GM23338 (cell line): ENCODE data around the gene PILRB. TPM values are rescaled to one million over a fixed set of nuclear protein-coding genes. Genes with fewer than 3 reads are reported as not detected.

Experiments used
- ATAC-seq: fragments of 200-7000 bp; cut with Tn5 transposase; 3 replicates; pipeline ENCODE4 v1.9.1; 2020
- DNase-seq: peaks from one replicate; pipeline ENCODE4 v3.0.0-alpha.2; 2015; ENCODE audit warnings: low spot score
- H2AFZ ChIP-seq: fragments of 200-600 bp; sonication (generic); 2 replicates; pipeline ENCODE4 v1.8.0; 2016; ENCODE audit warnings: antibody characterized with exemption, mild to moderate bottlenecking, moderate library complexity
- H3F3A ChIP-seq: fragments of 200-600 bp; sonication (generic); replicated peaks from 2 replicates; pipeline ENCODE4 v1.8.0; 2017; ENCODE audit warnings: antibody characterized with exemption, mixed run types, low read depth
- H3K27ac ChIP-seq: fragments of 200-600 bp; sonication (generic); 2 replicates; pipeline ENCODE4 v1.6.1; 2016; ENCODE audit warnings: low read depth
- H3K27me3 ChIP-seq: fragments of 200-600 bp; sonication (generic); 2 replicates; pipeline ENCODE4 v1.8.0; 2016; ENCODE audit warnings: mild to moderate bottlenecking, mixed run types, moderate library complexity; ENCODE audit not compliant: insufficient read depth
- H3K36me3 ChIP-seq: fragments of 200-600 bp; sonication (generic); 2 replicates; pipeline ENCODE4 v1.8.0; 2016; ENCODE audit warnings: mild to moderate bottlenecking; ENCODE audit not compliant: insufficient read depth
- H3K4me1 ChIP-seq: fragments of 200-600 bp; sonication (generic); 2 replicates; pipeline ENCODE4 v1.8.0; 2016; ENCODE audit warnings: mild to moderate bottlenecking, moderate library complexity; ENCODE audit not compliant: insufficient read depth
- H3K4me2 ChIP-seq: fragments of 200-600 bp; sonication (generic); 2 replicates; pipeline ENCODE4 v1.7.1; 2017; ENCODE audit warnings: mixed run types
- H3K4me3 ChIP-seq: fragments of 200-600 bp; sonication (generic); 2 replicates; pipeline ENCODE4 v1.6.1; 2016; ENCODE audit warnings: mixed run types
- H3K79me2 ChIP-seq: fragments of 200-600 bp; sonication (generic); replicated peaks from 2 replicates; pipeline ENCODE4 v1.8.0; 2017; ENCODE audit warnings: mild to moderate bottlenecking; ENCODE audit not compliant: insufficient read depth
- H3K9me2 ChIP-seq: fragments of 200-600 bp; sonication (generic); 2 replicates; pipeline ENCODE4 v1.8.0; 2017; ENCODE audit not compliant: insufficient read depth
- H4K20me1 ChIP-seq: fragments of 200-600 bp; sonication (generic); replicated peaks from 2 replicates; pipeline ENCODE4 v1.8.0; 2017; ENCODE audit warnings: mild to moderate bottlenecking; ENCODE audit not compliant: insufficient read depth
- H3K27ac Mint-ChIP-seq: 2 replicates; pipeline ENCODE4 v1.8.0; 2020; ENCODE audit warnings: inconsistent platforms, mild to moderate bottlenecking, moderate library complexity, mixed read lengths
- H3K27me3 Mint-ChIP-seq: 3 replicates; pipeline ENCODE4 v1.8.0; 2022; ENCODE audit warnings: low read depth, mild to moderate bottlenecking, moderate library complexity, mixed read lengths, inconsistent platforms; ENCODE audit not compliant: insufficient read depth, poor library complexity
- H3K36me3 Mint-ChIP-seq: 3 replicates; pipeline ENCODE4 v1.8.0; 2021; ENCODE audit warnings: low read depth, mild to moderate bottlenecking, inconsistent platforms, moderate library complexity, mixed read lengths
- H3K4me1 Mint-ChIP-seq: 3 replicates; pipeline ENCODE4 v1.8.0; 2020; ENCODE audit warnings: mild to moderate bottlenecking, inconsistent platforms, mixed read lengths
- H3K4me3 Mint-ChIP-seq: 3 replicates; pipeline ENCODE4 v1.8.0; 2021; ENCODE audit warnings: moderate library complexity, mild to moderate bottlenecking, inconsistent platforms, mixed read lengths
- H3K9me3 Mint-ChIP-seq: 3 replicates; pipeline ENCODE4 v1.8.0; 2020; ENCODE audit warnings: moderate library complexity, mild to moderate bottlenecking, inconsistent platforms, mixed read lengths
- CREB1 ChIP-seq: fragments of 250-450 bp; sonication (Bioruptor Pico); IDR thresholded peaks from 2 replicates; pipeline ENCODE4 v1.5.0; 2020; ENCODE audit warnings: low read depth, mild to moderate bottlenecking, moderate library complexity
- ETS1 ChIP-seq: IDR thresholded peaks from 2 replicates; pipeline ENCODE4 v1.6.1; 2016; ENCODE audit warnings: antibody characterized with exemption
- EZH2phosphoT487 ChIP-seq: fragments of 200-600 bp; sonication (generic); IDR thresholded peaks from one replicate; pipeline ENCODE4 v1.8.1; 2018; ENCODE audit warnings: antibody characterized with exemption; ENCODE audit not compliant: unreplicated experiment
- NANOG ChIP-seq: IDR thresholded peaks from 2 replicates; pipeline ENCODE4 v1.6.1; 2016; ENCODE audit warnings: antibody characterized with exemption, borderline replicate concordance
- REST ChIP-seq: IDR thresholded peaks from one replicate; pipeline ENCODE4 v1.6.1; 2018; ENCODE audit warnings: antibody characterized with exemption; ENCODE audit not compliant: unreplicated experiment
- STAT1 ChIP-seq: IDR thresholded peaks from one replicate; pipeline ENCODE4 v1.6.1; 2016; ENCODE audit warnings: antibody characterized with exemption; ENCODE audit not compliant: unreplicated experiment
- ZNF114 ChIP-seq: fragments of 250-450 bp; sonication (Bioruptor Pico); IDR thresholded peaks from 2 replicates; pipeline ENCODE4 v1.5.0; 2020; ENCODE audit warnings: mild to moderate bottlenecking, moderate library complexity
- ZNF331 ChIP-seq: fragments of 250-450 bp; sonication (Bioruptor Pico); IDR thresholded peaks from 2 replicates; pipeline ENCODE4 v1.5.0; 2020; ENCODE audit warnings: low read depth, mild to moderate bottlenecking, moderate library complexity
- polyA plus RNA-seq: library from polyadenylated mRNA; unstranded; fragments of >200 nt; fragmentation: Nextera tagmentation; extraction: Ambion mirVana; gene quantifications from 2 replicates; pipeline ENCODE4 v1.2.1, GENCODE V29; 2016
- total RNA-seq: library from RNA; depleted of rRNA; stranded (reverse); fragments of >200 nt; shearing (Covaris generic); gene quantifications from 2 replicates; pipeline ENCODE4 v1.2.3, GENCODE V29; 2014
- TF ChIP-seq, protein P1 (sequence below), 2 experiments: fragments of 200-600 bp in 1 of 2; sonication (generic) in 1 of 2; conservative IDR thresholded peaks; 2 replicates each; pipeline versions ENCODE4 v1.5.1 to v1.6.1; 2016 to 2017; ENCODE audit warnings: antibody characterized with exemption in 2 of 2, low read depth in 2 of 2, mild to moderate bottlenecking in 2 of 2, moderate library complexity in 1 of 2

PILRB gene
- total and polyA plus RNA-seq, 2 experiments from 2014 or later, result 25.3 to 43.0 TPM

DNA sequence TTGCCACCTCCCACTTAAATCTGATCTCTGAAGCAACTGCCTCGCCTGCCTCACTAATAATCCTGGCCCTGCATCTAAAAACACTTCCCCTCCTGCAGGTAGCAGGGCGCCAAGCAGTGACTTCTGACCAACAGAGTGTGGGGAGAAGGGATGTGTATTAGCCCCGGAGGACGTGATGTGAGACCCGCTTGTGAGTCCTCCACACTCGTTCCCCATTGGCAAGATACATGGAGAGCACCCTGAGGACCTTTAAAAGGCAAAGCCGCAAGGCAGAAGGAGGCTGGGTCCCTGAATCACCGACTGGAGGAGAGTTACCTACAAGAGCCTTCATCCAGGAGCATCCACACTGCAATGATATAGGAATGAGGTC is 9.3 kb downstream of the PILRB start (continued):
- TF ChIP-seq, protein P1, sequence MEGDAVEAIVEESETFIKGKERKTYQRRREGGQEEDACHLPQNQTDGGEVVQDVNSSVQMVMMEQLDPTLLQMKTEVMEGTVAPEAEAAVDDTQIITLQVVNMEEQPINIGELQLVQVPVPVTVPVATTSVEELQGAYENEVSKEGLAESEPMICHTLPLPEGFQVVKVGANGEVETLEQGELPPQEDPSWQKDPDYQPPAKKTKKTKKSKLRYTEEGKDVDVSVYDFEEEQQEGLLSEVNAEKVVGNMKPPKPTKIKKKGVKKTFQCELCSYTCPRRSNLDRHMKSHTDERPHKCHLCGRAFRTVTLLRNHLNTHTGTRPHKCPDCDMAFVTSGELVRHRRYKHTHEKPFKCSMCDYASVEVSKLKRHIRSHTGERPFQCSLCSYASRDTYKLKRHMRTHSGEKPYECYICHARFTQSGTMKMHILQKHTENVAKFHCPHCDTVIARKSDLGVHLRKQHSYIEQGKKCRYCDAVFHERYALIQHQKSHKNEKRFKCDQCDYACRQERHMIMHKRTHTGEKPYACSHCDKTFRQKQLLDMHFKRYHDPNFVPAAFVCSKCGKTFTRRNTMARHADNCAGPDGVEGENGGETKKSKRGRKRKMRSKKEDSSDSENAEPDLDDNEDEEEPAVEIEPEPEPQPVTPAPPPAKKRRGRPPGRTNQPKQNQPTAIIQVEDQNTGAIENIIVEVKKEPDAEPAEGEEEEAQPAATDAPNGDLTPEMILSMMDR (conservative IDR thresholded peaks at IDR 0.05; ENCODE audit: low read depth in 2 of 2), result no peak
- TF ChIP-seq EZH2phosphoT487 (no peak), STAT1 (no peak)

- Histone ChIP-seq H3F3A (0 out of 2 replicates have a peak, but pooled peaks cover 7% of the 10 kb centered on the region), H4K20me1 (no peaks in the 10 kb centered on the region; the same call in none of the 2 replicates), H3K4me2 (no peak overlapping the region), H3K36me3 (no peaks in the 10 kb centered on the region), H2AFZ (no peak overlapping the region), H3K27me3 (no peaks in the 10 kb centered on the region), H3K4me3 (no peak overlapping the region), H3K9me2 (no peaks in the 10 kb centered on the region), H3K79me2 (no peaks in the 10 kb centered on the region), H3K27ac (no peak overlapping the region), H3K4me1 (peaks cover 13% of the 10 kb centered on the region)
- Mint-ChIP-seq H3K27me3 (peaks cover 12% of the 10 kb centered on the region), H3K27ac (no peak overlapping the region), H3K9me3 (no peaks in the 10 kb centered on the region), H3K36me3 (peaks cover 27% of the 10 kb centered on the region), H3K4me1 (peaks cover 37% of the 10 kb centered on the region), H3K4me3 (no peak overlapping the region)
- ATAC-seq (no peak), DNase-seq (no peak)
- no peak for TF ChIP-seq ZNF114 (CRISPR knock-in tag)
- TF ChIP-seq ETS1, result no peak
- no peak for TF ChIP-seq ZNF331 (CRISPR knock-in tag)
- TF ChIP-seq NANOG, result no peak
- no peak for TF ChIP-seq CREB1 (CRISPR knock-in tag)
- no peak for TF ChIP-seq REST
- TF ChIP-seq, protein P1 (conservative IDR thresholded peaks at IDR 0.05; ENCODE audit: low read depth in 2 of 2), result no peak
Observed at GRCh38 chr7:100367676-100368613, 10.0 kb downstream of the PILRB start.
